GM12891 (cell line): Measurements from ENCODE around the gene CERK.

Experiments used
- DNase-seq: peaks from one replicate; pipeline ENCODE4 v3.0.0; 2011; ENCODE audit warnings: low spot score; ENCODE audit not compliant: insufficient read length
- FAIRE-seq: peaks from 2 replicates; lab custom pipeline; 2011; peaks lifted over from hg19 to GRCh38; lab: Jason Lieb, UNC
- PAX5 ChIP-seq: IDR thresholded peaks from 2 replicates; pipeline ENCODE4 v1.6.1; 2011; ENCODE audit warnings: low read length, moderate library complexity, mild to moderate bottlenecking; ENCODE audit not compliant: insufficient read depth, severe bottlenecking
- POLR2A ChIP-seq: IDR thresholded peaks from 2 replicates; pipeline ENCODE4 v1.6.1; 2011; ENCODE audit warnings: low read depth, low read length, control low read depth
- POLR2AphosphoS5 ChIP-seq: IDR thresholded peaks from 2 replicates; pipeline ENCODE4 v1.6.1; 2011; ENCODE audit warnings: low read depth, low read length, control low read depth
- POU2F2 ChIP-seq: IDR thresholded peaks from 2 replicates; pipeline ENCODE4 v1.6.1; 2011; ENCODE audit warnings: low read depth, mild to moderate bottlenecking, control low read depth, low read length, moderate library complexity
- SPI1 ChIP-seq: IDR thresholded peaks from 2 replicates; pipeline ENCODE4 v1.6.1; 2011; ENCODE audit warnings: low read depth, low read length, control low read depth
- TAF1 ChIP-seq: IDR thresholded peaks from 2 replicates; pipeline ENCODE4 v1.6.1; 2011; ENCODE audit warnings: low read depth, low read length, control low read depth

The CERK gene

DNA sequence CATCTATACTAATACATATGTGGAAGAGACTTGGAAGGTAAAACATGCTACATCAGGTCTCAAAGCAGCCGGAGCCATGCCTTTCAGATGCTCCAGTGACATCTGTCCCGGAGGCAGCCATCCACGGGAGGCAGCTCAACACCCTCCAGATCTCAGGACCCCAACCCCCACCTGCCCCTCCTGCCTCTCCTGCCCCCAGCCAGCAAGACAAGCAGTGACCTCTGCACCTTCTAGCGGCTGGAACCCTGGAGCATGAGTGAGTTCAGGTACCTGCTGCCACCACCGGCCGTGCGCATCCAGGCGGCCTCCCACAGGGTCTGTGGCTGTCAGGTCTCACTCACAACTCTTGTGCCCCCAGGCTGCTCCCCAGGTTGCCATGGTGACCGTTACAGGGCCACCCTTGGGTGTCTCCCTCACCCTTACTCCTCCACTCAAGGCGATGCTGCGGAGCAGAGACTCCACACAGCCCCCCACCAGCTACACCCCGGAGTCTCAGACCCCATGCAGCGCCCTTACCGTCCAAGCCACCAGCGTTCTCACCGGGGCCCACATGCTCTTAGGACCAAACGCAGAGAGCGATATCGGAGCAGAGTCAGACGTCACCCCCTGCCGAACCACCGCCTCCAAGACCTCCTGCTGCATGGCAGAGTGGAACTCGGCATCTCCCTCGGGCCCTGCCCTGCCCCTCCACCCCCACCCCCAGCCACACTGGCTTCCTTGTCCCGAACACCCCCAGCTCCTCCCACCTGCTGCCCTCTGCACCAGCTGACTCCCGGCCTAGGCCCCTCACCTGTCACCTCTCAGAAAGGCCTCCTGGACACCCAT, 34.7 kb downstream of the CERK start:
- DNase-seq (no peak), FAIRE-seq (no peak)
- TF ChIP-seq POLR2AphosphoS5 (no peak), POU2F2 (no peak), TAF1 (no peak), SPI1 (no peak)

GRCh38 chr22:46701262-46701661, 36.8 kb downstream of the CERK start:
- FAIRE-seq (no peak), DNase-seq (no peak)
- no peak for TF ChIP-seq SPI1
- TF ChIP-seq POLR2AphosphoS5 = no peak
- no peak for TF ChIP-seq POU2F2
- no peak for TF ChIP-seq PAX5
- no peak for TF ChIP-seq TAF1
- no peak for TF ChIP-seq POLR2A

DNA sequence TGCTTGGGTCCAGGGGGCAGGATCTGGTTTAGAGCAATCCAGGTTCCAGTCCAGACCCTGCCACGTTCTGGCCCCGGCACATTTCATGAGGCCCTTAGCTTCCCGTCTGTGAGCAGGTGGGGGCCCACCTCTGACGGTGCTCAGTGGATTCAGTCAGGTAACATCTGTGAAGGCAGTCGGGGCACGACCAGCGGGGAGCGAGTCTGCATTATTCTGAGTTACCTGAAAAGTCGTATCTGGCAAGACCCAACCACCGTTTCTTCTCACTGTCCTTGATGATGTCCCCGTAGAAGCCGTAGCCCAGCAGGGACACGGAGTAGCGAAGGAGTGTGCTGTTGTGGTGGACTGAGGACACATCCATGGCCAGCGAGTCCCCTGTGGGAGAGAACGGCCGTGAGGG, 39.0 kb downstream of the CERK start:
- no peak for DNase-seq
- no peak for FAIRE-seq
- TF ChIP-seq POLR2AphosphoS5 = no peak
- no peak for TF ChIP-seq POLR2A
- no peak for TF ChIP-seq SPI1
- no peak for TF ChIP-seq TAF1
- TF ChIP-seq PAX5 = no peak
- no peak for TF ChIP-seq POU2F2

DNA sequence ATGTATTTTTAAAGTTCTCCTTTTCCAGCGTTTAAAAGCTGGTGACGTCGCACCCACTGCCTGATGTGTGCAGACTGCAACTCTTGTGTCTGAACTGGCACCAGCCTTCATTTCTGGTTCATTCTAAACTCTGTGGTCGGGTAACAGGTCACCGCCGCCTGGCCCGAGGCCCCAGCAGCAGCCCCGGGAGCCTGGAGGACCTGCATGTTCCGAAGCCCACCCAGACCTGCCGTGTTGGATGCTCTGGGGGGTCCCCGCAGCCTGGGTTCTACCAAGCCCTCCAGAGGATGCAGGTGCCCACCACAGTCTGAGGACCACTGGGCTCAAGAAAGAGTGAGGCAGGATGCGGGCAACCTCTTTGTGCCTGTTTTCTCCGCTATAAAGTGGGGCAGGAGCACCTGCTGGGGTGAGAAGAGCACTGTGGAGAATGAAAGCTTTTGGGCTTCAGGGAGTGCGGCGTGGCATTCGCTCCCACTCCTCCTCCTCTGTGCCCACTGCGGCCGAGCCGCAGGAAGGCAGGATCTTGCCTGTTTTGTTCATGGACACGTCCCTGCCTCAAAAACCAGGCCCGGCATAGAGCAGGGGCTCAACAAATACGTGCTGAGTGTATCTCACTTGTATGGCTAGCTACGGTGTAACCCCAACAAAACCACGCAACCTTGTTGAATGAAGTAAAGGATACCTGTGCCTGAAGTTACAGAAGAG, 40.1 kb downstream of the CERK start:
- no peak for DNase-seq
- FAIRE-seq = no peak
- TF ChIP-seq PAX5 = no peak
- no peak for TF ChIP-seq POLR2A
- TF ChIP-seq POU2F2 = no peak
- no peak for TF ChIP-seq SPI1
- no peak for TF ChIP-seq TAF1
- TF ChIP-seq POLR2AphosphoS5 = no peak

- TF ChIP-seq POLR2A (no peak), TAF1 (no peak), POU2F2 (no peak), SPI1 (no peak), POLR2AphosphoS5 (no peak), PAX5 (no peak)
- DNase-seq = no peak
- FAIRE-seq = no peak
These were observed 41.4 kb downstream of the CERK start for GRCh38 chr22:46696614-46697013.

DNA sequence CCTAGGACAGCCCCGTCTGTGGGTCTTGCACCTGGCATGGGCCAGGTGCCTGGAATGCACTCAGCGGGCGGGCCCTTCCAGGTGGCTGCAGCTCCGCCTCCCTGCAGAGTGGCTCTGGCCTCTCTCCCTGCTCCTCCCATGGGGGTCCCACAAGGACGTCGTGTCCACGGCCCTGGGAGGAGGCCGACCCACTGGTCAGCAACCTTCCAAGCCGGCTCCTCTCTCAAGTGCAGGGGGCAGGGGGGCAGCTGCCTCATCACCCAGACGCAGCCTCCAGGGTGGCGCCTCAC, 41.9 kb downstream of the CERK start:
- TF ChIP-seq TAF1 (no peak), POLR2A (no peak), SPI1 (no peak), POLR2AphosphoS5 (no peak), POU2F2 (no peak), PAX5 (no peak)
- FAIRE-seq = no peak
- DNase-seq = no peak

DNA sequence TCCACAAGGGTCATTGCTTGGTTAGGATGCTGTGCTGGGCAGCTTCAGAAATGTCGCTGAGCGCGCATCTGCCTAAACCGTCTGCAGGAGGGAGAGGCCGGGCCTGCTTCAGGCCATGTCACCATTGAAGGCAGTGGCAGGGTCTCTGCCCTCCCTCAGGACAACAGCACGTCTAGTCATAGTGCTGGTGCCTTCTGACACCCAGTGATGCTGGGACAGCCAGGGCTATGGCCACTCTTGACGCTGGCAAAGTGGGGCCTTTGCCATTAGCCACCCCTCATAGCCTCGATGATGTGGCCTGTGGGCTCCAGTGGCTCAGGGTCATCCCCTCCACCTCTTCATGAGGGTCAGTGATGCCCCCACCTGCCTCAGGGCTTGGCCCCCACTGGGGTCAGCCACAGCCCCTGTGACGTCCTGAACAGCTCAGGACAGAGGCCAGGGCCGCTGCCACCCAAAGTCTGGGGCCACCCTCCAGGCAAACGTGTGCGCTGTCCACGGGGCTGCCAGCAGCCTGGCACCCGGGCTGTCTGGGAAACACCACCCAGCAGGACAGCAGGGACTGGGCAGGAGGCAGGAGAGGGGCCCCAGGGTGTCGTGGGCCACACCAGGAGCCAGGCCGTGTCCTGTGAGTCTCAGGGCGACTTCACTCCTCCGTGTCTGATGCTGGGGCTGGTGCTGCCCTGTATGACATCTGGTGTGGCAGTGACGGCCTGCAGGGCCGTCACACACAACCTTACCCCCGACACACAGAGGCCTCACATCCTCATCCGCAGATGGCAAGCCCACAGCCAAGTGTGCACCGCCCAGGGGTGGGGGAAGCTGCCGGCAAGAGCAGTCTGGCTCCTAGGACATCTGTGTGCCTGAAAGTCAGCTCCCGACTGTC, 42.5 kb downstream of the CERK start:
- FAIRE-seq = no peak
- TF ChIP-seq POLR2A (no peak), POU2F2 (no peak), POLR2AphosphoS5 (no peak), PAX5 (no peak)
- DNase-seq = no peak

DNA sequence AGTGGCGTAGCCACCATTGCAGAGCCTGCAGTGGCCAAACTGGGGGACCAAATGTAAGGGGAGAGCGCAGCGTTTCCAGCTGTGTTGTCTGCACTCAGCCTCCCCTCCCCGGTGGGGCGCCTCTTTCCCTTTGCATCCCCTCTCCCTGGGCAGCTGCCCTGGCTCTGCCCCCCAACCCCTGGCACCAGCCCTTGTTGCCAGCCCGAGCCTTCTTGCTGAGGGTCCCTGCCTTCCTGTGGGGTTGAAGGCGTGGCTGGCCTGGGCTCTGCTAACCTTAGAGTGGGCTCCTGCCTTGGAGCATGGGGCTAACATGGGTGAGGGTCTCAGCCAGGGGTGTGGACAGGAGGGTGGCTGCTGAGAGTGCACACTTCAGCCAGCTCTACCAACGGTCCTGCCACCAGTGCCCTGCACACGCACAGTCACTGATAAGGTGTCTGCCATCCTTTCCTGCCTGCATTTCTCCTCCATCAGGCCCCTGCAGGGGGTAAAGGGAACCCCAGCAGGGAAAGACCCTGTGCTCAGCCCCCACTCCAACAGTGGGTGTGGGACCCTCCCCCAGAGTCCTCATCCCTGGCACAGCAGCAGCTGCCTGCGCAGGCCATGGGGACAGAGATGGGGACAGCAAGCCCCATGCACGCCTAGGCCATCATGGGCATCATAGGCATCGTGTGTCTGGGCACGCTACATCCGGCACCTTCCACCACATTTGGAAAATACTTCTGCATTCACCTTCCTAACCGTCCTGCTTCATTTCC, 43.5 kb downstream of the CERK start:
- no peak for DNase-seq
- TF ChIP-seq POLR2AphosphoS5 (no peak), TAF1 (no peak), PAX5 (no peak), SPI1 (no peak), POLR2A (no peak), POU2F2 (no peak)
- no peak for FAIRE-seq
